SK-N-MC (cell line): ENCODE measurements around the gene RNF41.

ENCODE experiments used
- EZH2 ChIP-seq: fragments of 200-600 bp; sonication (generic); IDR thresholded peaks from one replicate; pipeline ENCODE4 v1.6.1; 2017; ENCODE audit warnings: antibody characterized with exemption
- FOXP2 ChIP-seq: optimal IDR thresholded peaks from 2 replicates; pipeline ENCODE3; 2011; ENCODE audit warnings: mild to moderate bottlenecking, moderate library complexity; ENCODE audit not compliant: insufficient read depth; ENCODE audit errors: extremely low read length, control extremely low read depth
- POLR2AphosphoS5 ChIP-seq: IDR thresholded peaks from 2 replicates; pipeline ENCODE4 v1.6.1; 2012; ENCODE audit warnings: mild to moderate bottlenecking, low read depth, low read length, borderline replicate concordance

DNA sequence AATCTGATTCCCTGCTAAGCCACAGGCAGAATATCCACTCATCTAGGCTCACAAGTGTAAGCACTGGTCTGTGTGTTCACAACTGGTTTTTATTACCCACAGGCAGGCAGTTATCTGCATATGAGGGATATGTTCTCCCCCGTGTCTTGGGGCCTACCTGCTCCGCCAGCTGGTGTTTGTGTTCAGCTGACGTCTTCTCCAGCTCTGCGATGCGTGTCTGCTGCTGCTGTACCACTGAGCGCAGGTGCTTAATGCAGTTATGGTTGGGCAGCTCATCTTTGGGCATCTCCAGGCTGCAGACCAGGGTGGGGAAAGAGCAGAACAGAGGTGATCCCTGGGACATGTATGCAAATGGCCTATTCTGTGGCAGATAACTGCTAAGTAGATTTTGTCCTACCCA, 13.7 kb downstream of the RNF41 start:
- TF ChIP-seq EZH2, result no peak
- no peak for TF ChIP-seq POLR2AphosphoS5
- TF ChIP-seq FOXP2, result no peak
